Omental fat pad (tissue), 4 donors: ENCODE measurements around the gene RXRB. TPM values are rescaled to one million over a fixed set of nuclear protein-coding genes. Genes with fewer than 3 reads are reported as not detected.

Experiments used
- ATAC-seq: fragments of 150-250 bp; one replicate; pipeline ENCODE4 v1.9.1; 2016; ENCODE audit warnings: mild to moderate bottlenecking, moderate library complexity; ENCODE audit not compliant: low FRiP score
- DNase-seq: peaks from one replicate; pipeline ENCODE4 v3.0.0-alpha.2; 2019; ENCODE audit warnings: low spot score
- CTCF ChIP-seq, 3 donors: fragments of 450-650 bp; IDR thresholded peaks; one replicate each; pipeline ENCODE4 v1.5.1; 2016 to 2017; ENCODE audit warnings: antibody characterized with exemption in 3 of 3, mild to moderate bottlenecking in 3 of 3, moderate library complexity in 2 of 3
- total RNA-seq, 4 donors: library from RNA; depleted of rRNA; stranded (reverse); fragments of >200 nt; gene quantifications; one replicate each; pipeline ENCODE4 v1.1.0, GENCODE V29; 2016

Gene RXRB
- total RNA-seq, 4 donors from 2014 or later: 19.9 to 35.9 (median 22.7) TPM

GRCh38 chr6:33165581-33166258 is 34.7 kb downstream of the RXRB start:
- no peak for TF ChIP-seq CTCF (IDR thresholded peaks at IDR 0.05)
- DNase-seq: no peak
- no peak for ATAC-seq

- no peak for TF ChIP-seq CTCF (IDR thresholded peaks at IDR 0.05)
- DNase-seq: no peak
- no peak for ATAC-seq
Measured at GRCh38 chr6:33164665-33165373, 35.6 kb downstream of the RXRB start.

- ATAC-seq (no peak), DNase-seq (no peak)
- no peak for TF ChIP-seq CTCF (IDR thresholded peaks at IDR 0.05)
Measured at GRCh38 chr6:33164176-33164575, 36.3 kb downstream of the RXRB start.

GRCh38 chr6:33163540-33163939 is 36.9 kb downstream of the RXRB start:
- ATAC-seq (no peak), DNase-seq (no peak)
- no peak for TF ChIP-seq CTCF (IDR thresholded peaks at IDR 0.05)

DNA sequence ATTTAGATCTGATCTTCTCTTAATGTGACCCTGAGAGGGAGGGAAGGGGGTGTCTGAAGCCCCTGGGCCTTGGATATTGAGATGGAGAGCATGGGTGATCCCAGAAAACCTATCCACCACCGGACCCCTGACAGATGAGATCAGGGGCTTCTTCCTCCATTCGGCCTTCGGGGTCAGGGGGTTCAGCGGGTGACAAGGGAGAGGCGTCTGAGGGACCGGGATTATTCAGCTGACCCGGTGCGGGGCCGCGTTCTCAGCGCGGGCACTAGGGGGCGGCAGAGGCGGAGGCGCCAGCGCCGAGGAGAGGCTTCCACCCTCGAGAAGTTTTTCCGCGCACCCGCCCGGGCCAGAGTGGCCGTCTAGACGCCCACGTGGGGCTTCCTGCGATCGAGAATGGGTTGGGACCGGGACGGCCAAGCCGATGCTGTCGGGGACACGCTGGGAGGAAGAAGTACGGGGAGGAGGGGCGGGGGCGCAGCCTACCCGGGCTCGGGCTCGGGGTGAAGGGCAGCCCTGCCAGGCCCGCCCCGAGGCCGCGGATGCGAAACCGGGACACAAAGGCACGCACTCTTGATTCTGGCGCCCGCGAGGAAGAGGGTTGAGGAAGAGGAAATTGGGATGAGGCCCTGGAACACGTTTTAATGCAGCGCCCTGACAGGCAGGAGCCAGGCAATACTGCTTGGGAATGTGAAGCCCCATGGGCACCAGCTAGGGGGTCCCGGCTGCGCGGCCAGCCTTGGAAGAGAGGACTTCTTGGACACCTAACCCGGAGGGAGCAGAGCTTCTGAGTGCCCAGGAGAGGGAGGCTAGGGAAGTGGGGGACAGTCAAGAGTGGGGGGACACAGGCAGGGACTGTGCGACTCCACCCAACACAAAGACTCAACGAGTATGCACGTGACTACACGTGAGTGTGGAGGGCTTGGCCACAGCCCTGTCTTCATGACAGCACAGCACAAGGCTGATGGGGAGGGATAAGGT is 38.8 kb downstream of the RXRB start:
- TF ChIP-seq CTCF (IDR thresholded peaks at IDR 0.05): peak in 1 of 3 donors; percentile 90
- ATAC-seq (peak; percentile 76), DNase-seq (peak; percentile 67)

GRCh38 chr6:33160728-33161344 is 39.6 kb downstream of the RXRB start:
- ATAC-seq (peak; percentile 38), DNase-seq (no peak)
- no peak for TF ChIP-seq CTCF (IDR thresholded peaks at IDR 0.05)
